Fibroblast of skin of back (primary cell): ENCODE data around the gene POU4F1.
A peak's percentile ranks its signal among the peaks of the same experiment; 100 is the strongest.

Experiments used
- DNase-seq: peaks from one replicate; pipeline ENCODE4 v3.0.0-alpha.2; 2013

Gene POU4F1

GRCh38 chr13:78589206-78589605 is 14.1 kb downstream of the POU4F1 start:
- peak; percentile 50 for DNase-seq

GRCh38 chr13:78587395-78587794 is 16.0 kb downstream of the POU4F1 start:
- DNase-seq = no peak

GRCh38 chr13:78586706-78587105 is 16.6 kb downstream of the POU4F1 start:
- no peak for DNase-seq

GRCh38 chr13:78576261-78576660 is 27.1 kb downstream of the POU4F1 start:
- DNase-seq = no peak

GRCh38 chr13:78572459-78572858 is 30.9 kb downstream of the POU4F1 start:
- DNase-seq = no peak

- DNase-seq = no peak
Measured at GRCh38 chr13:78569029-78569428, 34.3 kb downstream of the POU4F1 start.

GRCh38 chr13:78566631-78567030 is 36.7 kb downstream of the POU4F1 start:
- DNase-seq = no peak

- DNase-seq = no peak
Measured at GRCh38 chr13:78562237-78562889, 41.0 kb downstream of the POU4F1 start.
